Forelimb muscle (tissue), 1 donor: ENCODE measurements around the gene TPPP2. TPM values are rescaled to one million over a fixed set of nuclear protein-coding genes. Genes with fewer than 3 reads are reported as not detected.
"Not testable (repeated sequence)": the region's sequence is repeated elsewhere in the genome, so short reads cannot be mapped to it uniquely, and the experiment has no call there.

ENCODE experiments used
- DNase-seq: peaks from one replicate; pipeline ENCODE4 v3.0.0-alpha.2; 2013; ENCODE audit warnings: low read depth
- polyA plus RNA-seq: library from polyadenylated mRNA; unstranded; fragments of 120-200 nt; gene quantifications from one replicate; pipeline ENCODE4 v1.2.1, GENCODE V29; 2013; ENCODE audit not compliant: insufficient read length

TPPP2 gene
- 0.49 TPM for polyA plus RNA-seq

GRCh38 chr14:21029917-21030316, at the start of gene TPPP2:
TPPP2 (plus strand) TSS chr14:21030217; CDS start chr14:21030582, 365 bp downstream.
- no peak for DNase-seq

- DNase-seq: no peak
Observed at GRCh38 chr14:20980906-20981305, 49.1 kb upstream of the TPPP2 start.

DNA sequence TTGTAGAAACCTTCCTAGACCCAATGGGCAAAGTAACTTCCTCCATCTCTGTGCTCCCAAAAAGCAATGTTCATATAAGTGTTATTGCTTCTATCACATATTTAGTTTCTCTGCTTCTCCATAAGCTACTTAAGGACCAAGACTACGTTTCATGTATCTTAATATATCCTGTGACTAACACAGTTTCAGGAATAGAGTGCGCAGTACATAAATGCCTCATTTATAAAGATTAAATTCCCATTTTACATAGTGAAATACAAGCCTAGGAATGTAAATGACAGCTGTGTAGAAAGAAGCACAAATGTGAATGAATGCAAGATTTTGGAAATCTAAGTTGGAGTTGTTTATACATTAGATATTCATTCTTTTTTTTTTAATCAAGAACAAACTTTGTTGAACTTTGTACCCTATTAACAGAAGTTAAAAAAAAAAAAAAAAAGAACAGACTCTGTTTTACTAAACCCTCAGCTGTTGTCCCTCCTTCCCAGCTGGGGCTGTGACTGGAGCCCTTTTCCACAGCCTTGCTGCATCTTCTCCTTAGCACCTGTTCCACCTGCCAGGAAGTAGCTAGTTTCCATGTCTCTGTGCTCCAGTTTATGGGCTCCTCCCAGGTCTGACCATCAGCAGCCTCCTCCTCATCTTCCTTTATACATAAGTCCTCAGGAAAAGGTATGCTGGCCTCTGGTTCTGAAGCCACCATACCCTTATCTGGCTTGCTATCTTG, 47.2 kb upstream of the TPPP2 start:
- DNase-seq: no peak

DNA sequence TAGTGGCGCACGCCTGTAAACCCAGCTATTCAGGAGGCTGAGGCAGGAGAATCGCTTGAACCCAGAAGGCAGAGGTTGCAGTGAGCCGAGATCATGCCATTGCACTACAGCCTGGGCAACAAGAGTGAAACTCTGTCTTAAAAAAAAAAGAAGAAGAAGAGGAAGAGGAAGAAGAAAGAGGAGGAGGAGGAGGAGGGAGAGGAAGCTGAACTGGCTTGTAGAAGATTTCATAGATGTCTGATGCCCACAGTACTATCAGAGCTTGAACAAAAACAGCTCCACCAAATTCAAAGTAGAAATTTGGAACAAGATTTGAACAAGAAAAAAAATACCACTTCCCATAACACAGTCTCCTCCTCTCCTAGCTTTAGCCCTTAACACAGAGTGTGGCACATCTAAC, 44.4 kb upstream of the TPPP2 start:
- DNase-seq: not testable (repeated sequence)

DNA sequence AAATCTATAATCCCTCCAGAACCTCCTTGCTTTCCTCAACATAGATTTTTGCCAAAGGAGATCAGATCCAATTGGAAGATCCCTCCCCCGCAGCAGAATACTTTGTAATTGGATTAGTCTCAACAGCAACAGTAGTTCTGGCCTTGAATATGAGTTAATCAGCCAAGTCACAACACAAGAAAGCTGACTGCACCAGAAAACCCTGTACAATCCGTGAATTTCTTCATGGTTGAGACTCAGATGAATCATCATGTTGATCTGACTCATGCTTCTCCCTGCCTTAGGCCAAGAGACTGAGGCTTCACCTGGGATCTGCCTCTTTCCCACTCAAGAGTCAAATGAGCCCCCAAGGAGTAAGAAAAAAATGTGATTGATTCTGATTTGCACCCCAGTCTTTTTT, 43.2 kb upstream of the TPPP2 start:
- DNase-seq: no peak

- DNase-seq: no peak
Observed at GRCh38 chr14:20988717-20989470, 41.1 kb upstream of the TPPP2 start.

DNA sequence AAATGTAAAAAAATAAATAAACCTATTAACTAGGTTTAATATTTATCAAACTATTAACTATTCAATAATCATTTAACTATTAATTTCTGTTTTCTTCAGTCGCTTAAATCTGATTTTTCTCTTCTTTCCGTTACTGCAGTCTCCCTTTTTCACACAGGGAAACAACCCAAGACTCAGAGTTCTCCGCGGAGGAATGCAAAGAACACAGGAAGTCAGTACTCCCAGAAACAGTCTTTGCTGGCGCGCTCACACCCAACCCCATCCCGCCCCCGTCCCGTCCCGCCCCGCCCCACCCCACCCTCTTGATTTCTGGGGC, 40.6 kb upstream of the TPPP2 start:
- DNase-seq: no peak

DNA sequence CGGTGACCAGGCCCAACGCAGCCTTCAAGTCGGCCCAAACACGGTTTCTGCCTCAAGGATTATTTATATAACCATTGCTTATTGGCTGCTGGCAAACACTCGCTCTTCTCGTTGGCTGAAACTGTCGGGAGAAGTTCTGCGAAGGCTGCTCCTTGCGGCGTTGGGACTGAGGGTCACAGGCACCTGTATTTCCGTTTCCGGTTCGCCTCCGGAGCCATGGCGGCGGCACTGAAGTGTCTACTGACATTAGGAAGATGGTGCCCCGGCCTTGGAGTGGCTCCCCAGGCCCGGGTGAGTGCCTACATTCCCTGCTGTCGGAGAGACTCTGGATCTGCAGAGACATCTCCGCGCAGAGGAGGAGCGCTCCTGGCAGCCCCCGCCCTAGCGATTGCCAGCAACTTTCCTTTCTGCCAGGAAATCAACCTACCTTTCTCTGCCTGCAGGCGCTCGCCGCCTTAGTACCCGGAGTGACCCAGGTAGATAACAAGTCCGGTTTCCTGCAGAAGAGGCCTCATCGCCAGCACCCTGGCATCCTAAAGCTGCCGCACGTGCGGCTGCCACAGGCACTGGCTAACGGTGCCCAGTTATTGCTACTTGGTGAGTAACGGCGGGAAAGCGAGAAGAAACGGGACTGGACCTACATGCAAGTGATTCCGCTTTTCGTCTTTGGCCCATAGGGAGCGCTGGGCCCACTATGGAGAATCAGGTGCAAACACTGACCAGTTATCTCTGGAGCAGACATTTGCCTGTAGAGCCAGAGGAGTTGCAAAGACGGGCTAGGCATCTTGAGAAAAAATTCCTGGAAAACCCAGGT, 40.0 kb upstream of the TPPP2 start, which contains the start of gene METTL17:
Gene METTL17, plus strand, starts transcription at position 194 of the 814 bp plus-strand sequence. Its CDS starts 23 bp downstream, at position 217.
- peak; percentile 92 for DNase-seq

- no peak for DNase-seq
Observed at GRCh38 chr14:20996521-20996920, 33.5 kb upstream of the TPPP2 start.

- DNase-seq: no peak
Observed at GRCh38 chr14:20997115-20997514, 32.9 kb upstream of the TPPP2 start.

DNA sequence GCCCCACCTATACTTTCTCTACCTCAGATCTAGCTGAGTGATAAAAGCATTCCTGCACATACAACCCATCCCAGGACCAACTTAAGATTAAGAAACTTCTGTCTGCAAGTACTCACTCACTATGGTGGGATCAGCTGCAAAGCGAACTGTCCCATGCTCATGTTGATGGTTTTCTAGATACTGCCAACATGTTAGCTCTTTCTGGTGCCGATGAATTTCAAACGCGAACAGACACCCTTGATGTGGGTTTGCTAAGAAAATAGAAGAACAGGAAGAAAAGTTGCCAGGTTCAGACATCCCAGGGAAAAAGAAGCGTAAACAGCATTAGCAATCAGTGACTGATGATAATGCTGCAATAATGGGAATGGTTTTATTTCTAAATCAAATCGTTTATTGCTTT, 32.5 kb upstream of the TPPP2 start:
- no peak for DNase-seq

DNA sequence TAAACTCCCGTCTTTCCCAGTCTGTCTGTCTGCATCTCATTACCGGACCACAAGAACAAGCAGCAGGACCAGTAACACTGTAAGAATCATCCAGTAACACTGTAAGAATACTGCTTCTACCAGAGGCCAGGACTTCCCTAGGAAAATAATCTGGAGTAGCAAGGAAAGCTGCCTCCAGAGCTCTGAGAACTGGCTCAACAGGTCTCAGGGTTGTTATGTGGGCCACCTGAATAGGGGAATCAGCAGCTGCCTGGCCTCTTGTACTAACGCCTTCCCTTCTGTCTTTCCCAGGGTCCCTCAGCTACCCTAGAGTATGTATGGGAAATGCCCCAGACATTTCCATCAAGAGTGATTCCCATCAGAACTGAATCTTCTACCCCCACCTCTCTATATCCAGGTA, 31.9 kb upstream of the TPPP2 start:
- DNase-seq: no peak

GRCh38 chr14:20998674-20999366, 31.2 kb upstream of the TPPP2 start, which contains the start of gene SLC39A2:
SLC39A2 (plus strand) TSS chr14:20999293; CDS start chr14:20999447, 154 bp downstream.
- no peak for DNase-seq

GRCh38 chr14:20999591-20999990, 30.4 kb upstream of the TPPP2 start:
- DNase-seq: no peak

GRCh38 chr14:21001218-21001617, 28.8 kb upstream of the TPPP2 start:
- DNase-seq: no peak

- DNase-seq: no peak
Observed at GRCh38 chr14:21003788-21004346, 26.1 kb upstream of the TPPP2 start.

GRCh38 chr14:21009721-21010120, 20.3 kb upstream of the TPPP2 start:
- not testable (repeated sequence) for DNase-seq

DNA sequence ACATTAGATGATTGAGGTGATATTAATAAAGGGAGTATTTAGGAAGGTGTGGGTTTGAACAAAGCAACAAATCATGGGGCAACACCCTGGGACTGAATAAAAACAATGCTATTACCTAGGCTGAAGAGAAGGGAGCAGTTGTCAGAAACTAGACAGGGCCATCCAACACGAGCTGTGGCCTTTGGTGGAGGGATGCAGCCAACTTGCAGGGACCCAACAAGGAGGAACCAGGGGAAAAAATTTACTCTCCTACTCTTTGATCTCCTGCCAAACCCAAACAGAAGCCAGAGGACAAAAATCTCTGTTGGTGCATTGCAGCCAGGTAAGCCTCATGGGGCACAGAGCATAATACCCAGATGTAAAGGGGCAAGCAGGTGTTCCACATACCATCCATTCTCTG, 18.9 kb upstream of the TPPP2 start:
- DNase-seq: no peak

DNA sequence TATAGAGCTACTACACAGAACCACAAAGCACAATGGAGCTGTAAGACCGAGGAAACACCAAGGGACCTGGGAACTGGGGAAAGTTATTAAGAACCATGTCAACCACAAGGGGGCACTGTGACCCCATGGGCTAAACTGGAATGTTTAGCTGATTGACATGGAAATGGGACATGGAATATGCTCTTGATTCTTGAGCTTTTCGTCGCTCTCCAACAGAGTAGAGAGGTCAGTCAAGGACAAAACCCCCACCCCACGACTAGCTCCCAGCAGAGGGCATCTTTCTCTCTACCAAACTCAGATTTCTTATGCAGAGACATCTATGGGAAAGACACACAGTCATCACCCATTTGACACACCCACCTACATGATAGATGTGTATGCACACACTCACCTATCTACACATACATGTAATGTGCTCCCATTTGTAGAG, 15.2 kb upstream of the TPPP2 start:
- peak; percentile 70 for DNase-seq

- DNase-seq: no peak
Observed at GRCh38 chr14:21015312-21015711, 14.7 kb upstream of the TPPP2 start.
